ENCODE results near the gene USP9Y. TPM values are rescaled to one million over a fixed set of nuclear protein-coding genes. Genes with fewer than 3 reads are reported as not detected.

USP9Y gene
- total RNA-seq, 120 experiments from 2014 or later, result 0.06 to 58.1 (median 44.4) TPM; not detected in 83

Other genes starting within 250 kb of the USP9Y start
- gene DDX3Y, start 203.6 kb downstream of the USP9Y start, total RNA-seq, result 100 to 1,000 TPM in 2 of 120 experiments, 10 to 100 TPM in 28, 1 to 10 TPM in 1, under 1 TPM in 2, not detected in 87; 0.23 to 114 (median 77.6) TPM